HepG2 (cell line): Measurements from ENCODE around the gene MAPK14. TPM values are rescaled to one million over a fixed set of nuclear protein-coding genes. Genes with fewer than 3 reads are reported as not detected.

ENCODE experiments used
- AFF4 ChIP-seq: sonication (generic); formaldehyde crosslinking; IDR thresholded peaks from 2 replicates; pipeline ENCODE4 v1.4.0; 2020; ENCODE audit warnings: missing genetic modification reagents
- ATF2 ChIP-seq: sonication (generic); formaldehyde crosslinking; IDR thresholded peaks from 2 replicates; pipeline ENCODE4 v1.4.0; 2020; ENCODE audit warnings: missing genetic modification reagents
- CREBL2 ChIP-seq: sonication (generic); formaldehyde crosslinking; IDR thresholded peaks from 2 replicates; pipeline ENCODE4 v1.8.1; 2023; ENCODE audit warnings: missing genetic modification reagents, mild to moderate bottlenecking, borderline replicate concordance
- E2F1 ChIP-seq: sonication (generic); formaldehyde crosslinking; IDR thresholded peaks from 2 replicates; pipeline ENCODE4 v1.5.0; 2020; ENCODE audit warnings: missing genetic modification reagents
- FOXM1 ChIP-seq: sonication (generic); formaldehyde crosslinking; IDR thresholded peaks from 2 replicates; pipeline ENCODE4 v1.5.0; 2020; ENCODE audit warnings: missing genetic modification reagents
- GTF3A ChIP-seq: sonication (generic); formaldehyde crosslinking; conservative IDR thresholded peaks from 2 replicates; pipeline ENCODE4 v1.4.0; 2020; ENCODE audit warnings: mild to moderate bottlenecking, missing genetic modification reagents
- KDM4B ChIP-seq: sonication (generic); formaldehyde crosslinking; IDR thresholded peaks from 2 replicates; pipeline ENCODE4 v1.4.0; 2020; ENCODE audit warnings: missing genetic modification reagents
- KDM5B ChIP-seq: sonication (generic); formaldehyde crosslinking; IDR thresholded peaks from 2 replicates; pipeline ENCODE4 v1.4.0; 2020; ENCODE audit warnings: missing genetic modification reagents, mild to moderate bottlenecking, borderline replicate concordance
- NONO ChIP-seq, 2 experiments: fragments of 450-650 bp in 1 of 2; sonication (generic) in 1 of 2; formaldehyde crosslinking in 1 of 2; IDR thresholded peaks in 1 of 2; conservative IDR thresholded peaks in 1 of 2; 2 replicates each; pipeline versions ENCODE4 v1.6.1 to v1.8.0; 2017 to 2022; ENCODE audit warnings: mild to moderate bottlenecking in 1 of 2, missing genetic modification reagents in 1 of 2, moderate library complexity in 1 of 2
- TCF7L2 ChIP-seq: IDR thresholded peaks from 2 replicates; pipeline ENCODE4 v1.6.1; 2011; ENCODE audit warnings: mild to moderate bottlenecking, low read depth, low read length, moderate library complexity
- TRIM24 ChIP-seq: sonication (generic); formaldehyde crosslinking; IDR thresholded peaks from 2 replicates; pipeline ENCODE4 v1.8.0; 2022; ENCODE audit warnings: mild to moderate bottlenecking, missing genetic modification reagents
- YY1 ChIP-seq: IDR thresholded peaks from 2 replicates; pipeline ENCODE4 v1.6.1; 2011; ENCODE audit warnings: low read length, low read depth, moderate library complexity, mild to moderate bottlenecking; ENCODE audit not compliant: insufficient read depth, insufficient replicate concordance
- ZBTB3 ChIP-seq: sonication (generic); formaldehyde crosslinking; IDR thresholded peaks from 2 replicates; pipeline ENCODE4 v1.4.0; 2020; ENCODE audit warnings: low read depth, mild to moderate bottlenecking, moderate library complexity, missing genetic modification reagents, borderline replicate concordance
- ZFP36L2 ChIP-seq: sonication (generic); formaldehyde crosslinking; IDR thresholded peaks from 2 replicates; pipeline ENCODE4 v1.4.0; 2020; ENCODE audit warnings: missing genetic modification reagents
- ZNF20 ChIP-seq: sonication (generic); formaldehyde crosslinking; IDR thresholded peaks from 2 replicates; pipeline ENCODE4 v1.4.0; 2020; ENCODE audit warnings: mild to moderate bottlenecking, moderate library complexity, missing genetic modification reagents
- ZNF251 ChIP-seq: sonication (generic); formaldehyde crosslinking; IDR thresholded peaks from 2 replicates; pipeline ENCODE4 v1.9.0; 2021; ENCODE audit warnings: mild to moderate bottlenecking, missing genetic modification reagents
- ZNF317 ChIP-seq: sonication (generic); formaldehyde crosslinking; IDR thresholded peaks from 2 replicates; pipeline ENCODE4 v1.5.0; 2020; ENCODE audit warnings: mild to moderate bottlenecking, missing genetic modification reagents
- ZNF652 ChIP-seq: IDR thresholded peaks from 2 replicates; pipeline ENCODE4 v1.6.1; 2016; ENCODE audit warnings: low read depth, borderline replicate concordance
- ZNF672 ChIP-seq: sonication (generic); formaldehyde crosslinking; IDR thresholded peaks from 2 replicates; pipeline ENCODE4 v1.8.1; 2022; ENCODE audit warnings: missing genetic modification reagents
- ZNF691 ChIP-seq: sonication (generic); formaldehyde crosslinking; IDR thresholded peaks from 2 replicates; pipeline ENCODE4 v1.4.0; 2020; ENCODE audit warnings: missing genetic modification reagents, low read depth, mild to moderate bottlenecking, borderline replicate concordance
- ZNF816 ChIP-seq: sonication (generic); formaldehyde crosslinking; IDR thresholded peaks from 2 replicates; pipeline ENCODE4 v1.8.0; 2022; ENCODE audit warnings: missing genetic modification reagents, mild to moderate bottlenecking, borderline replicate concordance
- ZSCAN25 ChIP-seq: sonication (generic); formaldehyde crosslinking; IDR thresholded peaks from 2 replicates; pipeline ENCODE4 v1.8.0; 2022; ENCODE audit warnings: mild to moderate bottlenecking, missing genetic modification reagents
- polyA plus RNA-seq, 8 experiments: library from polyadenylated mRNA; depleted of rRNA in 3 of 8; stranded (reverse) in 7 of 8; unstranded in 1 of 8; fragments of >200 nt; fragmentation: Illumina TruSeq in 4 of 8; extraction: Trizol in 4 of 8; gene quantifications; 2 replicates each; pipeline versions ENCODE4 v1.2.1 to v1.2.3, GENCODE V29; 2011 to 2016; ENCODE audit warnings: low read depth in 4 of 8, missing spikeins in 1 of 8, mixed read lengths in 1 of 8; ENCODE audit not compliant: insufficient read depth in 1 of 8
- total RNA-seq, 5 experiments: library from RNA; depleted of rRNA; stranded (reverse); fragments of >200 nt; fragmentation: Illumina TruSeq; extraction: Trizol; gene quantifications; 2 replicates each; pipeline ENCODE4 v1.2.3, GENCODE V29; 2016; ENCODE audit warnings: low read depth in 1 of 5

Gene MAPK14
- total and polyA plus RNA-seq, 2 of the 13 experiments (the other 11 are each of a cell fraction or from before 2014, with no cell fraction given) = 66.3 to 67.3 TPM

- TF ChIP-seq KDM5B (CRISPR knock-in tag) (no peak), ZNF672 (no peak), ZNF20 (CRISPR knock-in tag) (no peak), YY1 (peak; percentile 27), GTF3A (CRISPR knock-in tag) (0 out of 2 replicates have a peak, but pooled peaks have one; percentile 53), ZNF816 (no peak), ZNF317 (CRISPR knock-in tag) (no peak), AFF4 (CRISPR knock-in tag) (0 out of 2 replicates have a peak, but pooled peaks have one; percentile 67), ZSCAN25 (CRISPR knock-in tag) (peak; percentile 98), CREBL2 (CRISPR knock-in tag) (no peak), ATF2 (CRISPR knock-in tag) (no peak; the same call in 1 of the 2 replicates), TCF7L2 (no peak), ZNF691 (CRISPR knock-in tag) (no peak), ZFP36L2 (no peak), E2F1 (CRISPR knock-in tag) (no peak), TRIM24 (CRISPR knock-in tag) (no peak), ZNF652 (CRISPR knock-in tag) (no peak), ZBTB3 (no peak), KDM4B (CRISPR knock-in tag) (no peak), FOXM1 (CRISPR knock-in tag) (no peak), NONO (IDR thresholded peaks at IDR 0.05) (no peak), NONO (CRISPR knock-in tag; conservative IDR thresholded peaks at IDR 0.05) (peak; percentile 63; the same call in 1 of the 2 replicates), ZNF251 (no peak)
Observed at GRCh38 chr6:36123270-36124139, 95.9 kb downstream of the MAPK14 start (continued).
